Neural cell (in vitro differentiated cells): ENCODE data around the gene LPGAT1. TPM values are rescaled to one million over a fixed set of nuclear protein-coding genes. Genes with fewer than 3 reads are reported as not detected.

Source experiments
- H2AFZ ChIP-seq: fragments of 200-600, 300-800 bp; sonication (generic), shearing (Covaris generic); 2 replicates; pipeline ENCODE4 v1.6.0; 2014; ENCODE audit warnings: low read depth, mild to moderate bottlenecking, antibody characterized with exemption, low read length, moderate library complexity
- H3F3A ChIP-seq: fragments of 200-600 bp; shearing (Covaris generic); 2 replicates; pipeline ENCODE4 v1.6.1; 2016; ENCODE audit warnings: mild to moderate bottlenecking, moderate library complexity, mixed read lengths, antibody characterized with exemption, low read length; ENCODE audit not compliant: insufficient read depth, poor library complexity, severe bottlenecking
- H3K27ac ChIP-seq: fragments of 200-600, 300-800 bp; sonication (generic), shearing (Covaris generic); 2 replicates; pipeline ENCODE4 v1.5.1; 2014; ENCODE audit warnings: mild to moderate bottlenecking, low read length, moderate library complexity
- H3K27me3 ChIP-seq: fragments of 300-800, 200-600 bp; sonication (generic), shearing (Covaris generic); 2 replicates; pipeline ENCODE4 v1.6.0; 2014; ENCODE audit warnings: mild to moderate bottlenecking, low read depth, low read length, moderate library complexity; ENCODE audit not compliant: insufficient read depth
- H3K36me3 ChIP-seq: fragments of 300-800, 200-600 bp; sonication (generic), shearing (Covaris generic); 2 replicates; pipeline ENCODE4 v1.5.1; 2014; ENCODE audit warnings: mild to moderate bottlenecking, antibody characterized with exemption, low read length, moderate library complexity; ENCODE audit not compliant: insufficient read depth
- H3K4me2 ChIP-seq: fragments of 300-800, 200-600 bp; sonication (generic), shearing (Covaris generic); 2 replicates; pipeline ENCODE4 v1.6.0; 2014; ENCODE audit warnings: mild to moderate bottlenecking, low read length
- H3K4me3 ChIP-seq: fragments of 300-800, 200-600 bp; sonication (generic), shearing (Covaris generic); 2 replicates; pipeline ENCODE4 v1.5.1; 2014; ENCODE audit warnings: mild to moderate bottlenecking, low read length, moderate library complexity
- H3K79me2 ChIP-seq: fragments of 200-600 bp; shearing (Covaris generic); replicated peaks from 2 replicates; pipeline ENCODE4 v1.6.0; 2014; ENCODE audit warnings: mild to moderate bottlenecking, low read length, moderate library complexity; ENCODE audit not compliant: insufficient read depth
- H3K9ac ChIP-seq: fragments of 300-800, 200-600 bp; sonication (generic), shearing (Covaris generic); 2 replicates; pipeline ENCODE4 v1.6.1; 2016; ENCODE audit warnings: mild to moderate bottlenecking, low read length, mixed read lengths
- H3K9me2 ChIP-seq: fragments of 200-600 bp; shearing (Covaris generic); 2 replicates; pipeline ENCODE4 v1.6.1; 2016; ENCODE audit warnings: mild to moderate bottlenecking, low read length, mixed read lengths; ENCODE audit not compliant: insufficient read depth
- H3K9me3 ChIP-seq: fragments of 200-600, 300-800 bp; sonication (generic), shearing (Covaris generic); 2 replicates; pipeline ENCODE4 v1.6.1; 2016; ENCODE audit warnings: mild to moderate bottlenecking, mixed run types, low read length, moderate library complexity, mixed read lengths
- H4K20me1 ChIP-seq: fragments of 200-600 bp; shearing (Covaris generic); 2 replicates; pipeline ENCODE4 v1.6.1; 2016; ENCODE audit warnings: mild to moderate bottlenecking, mixed run types; ENCODE audit not compliant: insufficient read depth
- CTCF ChIP-seq: fragments of 450-650 bp; IDR thresholded peaks from 2 replicates; pipeline ENCODE4 v1.5.1; 2014; ENCODE audit warnings: antibody characterized with exemption, mild to moderate bottlenecking, moderate library complexity; ENCODE audit not compliant: poor library complexity, severe bottlenecking
- EP300 ChIP-seq: fragments of 450-650 bp; conservative IDR thresholded peaks from 2 replicates; pipeline ENCODE4 v1.6.1; 2014; ENCODE audit warnings: antibody characterized with exemption, mild to moderate bottlenecking, moderate library complexity; ENCODE audit not compliant: poor library complexity, severe bottlenecking
- EZH2 ChIP-seq: fragments of 200-600, 300-800 bp; shearing (Covaris generic), sonication (generic); IDR thresholded peaks from 2 replicates; pipeline ENCODE4 v1.6.1; 2014; ENCODE audit warnings: antibody characterized with exemption, low read length, borderline replicate concordance, mild to moderate bottlenecking; ENCODE audit not compliant: insufficient read depth, poor library complexity, severe bottlenecking
- MXI1 ChIP-seq: fragments of 450-650 bp; conservative IDR thresholded peaks from 2 replicates; pipeline ENCODE4 v1.6.1; 2014; ENCODE audit warnings: antibody characterized with exemption, mild to moderate bottlenecking; ENCODE audit not compliant: poor library complexity, severe bottlenecking
- POLR2AphosphoS5 ChIP-seq: IDR thresholded peaks from 2 replicates; pipeline ENCODE4 v1.6.1; 2012
- RAD21 ChIP-seq: fragments of 450-650 bp; conservative IDR thresholded peaks from 2 replicates; pipeline ENCODE4 v1.6.1; 2014; ENCODE audit warnings: antibody characterized with exemption, mild to moderate bottlenecking, moderate library complexity
- REST ChIP-seq: IDR thresholded peaks from 2 replicates; pipeline ENCODE4 v1.6.1; 2012; ENCODE audit warnings: borderline replicate concordance
- SMC3 ChIP-seq: fragments of 450-650 bp; conservative IDR thresholded peaks from 2 replicates; pipeline ENCODE4 v1.6.1; 2014; ENCODE audit warnings: antibody characterized with exemption, mild to moderate bottlenecking, moderate library complexity; ENCODE audit not compliant: poor library complexity
- TAF1 ChIP-seq: IDR thresholded peaks from 2 replicates; pipeline ENCODE4 v1.6.1; 2012; ENCODE audit warnings: low read depth
- polyA plus RNA-seq: library from polyadenylated mRNA; depleted of rRNA; stranded (reverse); fragments of >200 nt; gene quantifications from 2 replicates; pipeline ENCODE4 v1.2.3, GENCODE V29; 2014

Gene LPGAT1
- polyA plus RNA-seq, 1 donor from 2014 or later: 53.1 TPM

GRCh38 chr1:211701733-211702132 lies 128.8 kb downstream of the LPGAT1 start:
- no peak for TF ChIP-seq MXI1
- no peak for TF ChIP-seq CTCF
- no peak for TF ChIP-seq EP300
- TF ChIP-seq REST: no peak
- TF ChIP-seq SMC3: no peak
- no peak for TF ChIP-seq POLR2AphosphoS5
- H3K79me2 ChIP-seq: no peaks in the 10 kb centered on the region
- H4K20me1 ChIP-seq: no peaks in the 10 kb centered on the region
- H2AFZ ChIP-seq: no peak overlapping the region
- no peaks in the 10 kb centered on the region for H3K9me2 ChIP-seq
- no peaks in the 10 kb centered on the region for H3K27me3 ChIP-seq
- no peaks in the 10 kb centered on the region for H3K9me3 ChIP-seq
- no peak overlapping the region for H3K27ac ChIP-seq
- H3K9ac ChIP-seq: no peak overlapping the region
- H3K4me3 ChIP-seq: no peak overlapping the region
- no peaks in the 10 kb centered on the region for H3K36me3 ChIP-seq
- no peaks in the 10 kb centered on the region for H3F3A ChIP-seq
- H3K4me2 ChIP-seq: no peak overlapping the region

GRCh38 chr1:211699059-211699458 lies 131.5 kb downstream of the LPGAT1 start:
- no peaks in the 10 kb centered on the region for H4K20me1 ChIP-seq
- H3K4me2 ChIP-seq: no peak overlapping the region
- TF ChIP-seq RAD21 (no peak), SMC3 (no peak)
- no peaks in the 10 kb centered on the region for H3K27me3 ChIP-seq
- H2AFZ ChIP-seq: no peak overlapping the region
- no peaks in the 10 kb centered on the region for H3F3A ChIP-seq
- H3K9me3 ChIP-seq: no peaks in the 10 kb centered on the region
- H3K9me2 ChIP-seq: no peaks in the 10 kb centered on the region
- H3K36me3 ChIP-seq: no peaks in the 10 kb centered on the region
- H3K27ac ChIP-seq: no peak overlapping the region
- no peaks in the 10 kb centered on the region for H3K79me2 ChIP-seq
- H3K9ac ChIP-seq: no peak overlapping the region
- no peak overlapping the region for H3K4me3 ChIP-seq

GRCh38 chr1:211698161-211699026 lies 132.2 kb downstream of the LPGAT1 start:
- Histone ChIP-seq H3K4me2 (no peak overlapping the region), H3K9me2 (no peaks in the 10 kb centered on the region), H3K36me3 (no peaks in the 10 kb centered on the region), H3K9me3 (no peaks in the 10 kb centered on the region), H3K4me3 (no peak overlapping the region), H3F3A (no peaks in the 10 kb centered on the region), H3K27me3 (no peaks in the 10 kb centered on the region), H3K9ac (no peak overlapping the region), H3K79me2 (no peaks in the 10 kb centered on the region), H4K20me1 (no peaks in the 10 kb centered on the region), H2AFZ (no peak overlapping the region), H3K27ac (no peak overlapping the region)
- TF ChIP-seq MXI1: no peak
- TF ChIP-seq EZH2: no peak
- TF ChIP-seq REST: no peak
- no peak for TF ChIP-seq RAD21
- no peak for TF ChIP-seq SMC3
- peak; percentile 50 for TF ChIP-seq CTCF
- TF ChIP-seq EP300: no peak
- TF ChIP-seq TAF1: no peak
- TF ChIP-seq POLR2AphosphoS5: no peak
